ENCODE data around the gene TASL.
"Not testable (repeated sequence)": the region's sequence is repeated elsewhere in the genome, so short reads cannot be mapped to it uniquely, and the experiment has no call there.

Gene TASL

DNA sequence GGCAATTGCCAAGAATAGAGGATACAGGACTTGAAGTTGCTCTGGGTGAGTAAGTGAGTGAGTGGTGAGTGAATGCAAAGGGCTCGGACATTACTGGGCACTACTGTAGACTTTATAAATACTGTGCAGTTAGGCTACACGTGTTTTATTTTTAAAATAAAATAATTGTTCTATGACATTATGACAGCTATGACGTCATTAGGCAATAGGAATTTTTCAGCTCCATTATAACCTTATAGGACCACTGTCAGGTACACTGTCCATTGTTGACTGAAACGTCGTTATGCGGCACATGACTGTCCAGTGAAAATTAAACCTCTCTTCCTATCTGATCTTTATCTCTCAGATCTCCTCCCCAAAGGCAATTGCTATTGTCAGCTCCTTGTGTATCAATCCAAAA is 5.1 kb upstream of the TASL start:
- no peak overlapping the region for H3K27ac ChIP-seq
- DNase-seq (ENCODE audit: low read depth, low spot score): no peak

DNA sequence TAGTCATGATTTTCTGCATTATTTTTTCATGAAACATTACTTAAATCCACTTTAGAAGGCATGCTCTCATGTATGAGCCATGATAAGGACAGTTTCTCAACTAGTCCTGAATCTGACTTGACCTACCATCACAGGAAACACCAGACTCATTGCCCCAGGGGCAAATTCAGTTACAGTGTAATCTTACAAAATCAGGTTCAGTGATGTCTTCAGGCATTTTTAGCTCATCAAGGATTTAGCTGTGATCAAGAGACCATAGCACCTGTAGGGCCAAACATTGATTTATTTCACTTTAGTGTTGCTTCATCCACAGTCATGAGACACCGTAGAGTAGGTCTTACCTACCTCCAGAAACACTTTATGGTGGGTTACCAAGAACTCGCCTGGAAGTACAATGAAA is 3.1 kb upstream of the TASL start:
- no peak for DNase-seq (ENCODE audit: low read depth, low spot score)
- no peak overlapping the region for H3K27ac ChIP-seq

DNA sequence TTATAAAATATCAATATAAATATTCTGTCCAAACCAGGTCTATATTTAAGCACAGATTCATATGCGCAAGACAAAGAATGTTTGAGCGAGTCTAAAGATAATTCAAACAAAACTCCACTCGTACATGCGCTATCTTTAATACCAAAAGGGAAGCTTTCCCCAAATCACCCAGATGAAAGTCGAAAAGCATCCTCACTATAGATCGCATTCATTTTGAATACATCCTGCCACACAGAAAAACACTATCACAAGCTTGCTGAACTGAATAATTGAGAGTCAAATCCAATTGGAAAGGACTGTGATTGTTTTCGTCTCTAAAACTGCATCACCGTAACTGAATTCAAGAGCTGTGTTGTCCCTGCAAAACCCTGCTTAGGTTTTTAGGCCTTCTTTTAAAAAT is 685 bp downstream of the TASL start:
- DNase-seq (ENCODE audit: low read depth, low spot score): no peak
- no peak overlapping the region for H3K27ac ChIP-seq

DNA sequence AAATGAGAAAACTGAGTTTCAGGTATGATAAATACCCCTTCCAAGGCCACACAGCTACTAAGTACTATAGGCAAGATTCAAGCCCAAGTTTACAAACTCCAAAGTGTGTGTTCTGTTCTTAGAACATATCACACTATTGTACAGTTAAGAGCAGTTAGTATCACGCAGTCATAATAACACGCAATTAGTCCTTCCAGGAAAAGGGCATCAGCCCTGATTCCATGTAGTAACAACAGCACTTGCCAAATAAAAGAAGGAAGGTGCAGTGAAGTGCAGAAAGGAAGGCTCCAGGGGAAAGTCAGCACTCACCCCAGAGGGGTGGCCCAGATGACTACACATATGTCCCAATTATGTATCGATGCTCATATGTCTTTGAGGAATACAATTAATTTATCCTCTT is 4.4 kb downstream of the TASL start:
- DNase-seq (ENCODE audit: low read depth, low spot score): no peak

DNA sequence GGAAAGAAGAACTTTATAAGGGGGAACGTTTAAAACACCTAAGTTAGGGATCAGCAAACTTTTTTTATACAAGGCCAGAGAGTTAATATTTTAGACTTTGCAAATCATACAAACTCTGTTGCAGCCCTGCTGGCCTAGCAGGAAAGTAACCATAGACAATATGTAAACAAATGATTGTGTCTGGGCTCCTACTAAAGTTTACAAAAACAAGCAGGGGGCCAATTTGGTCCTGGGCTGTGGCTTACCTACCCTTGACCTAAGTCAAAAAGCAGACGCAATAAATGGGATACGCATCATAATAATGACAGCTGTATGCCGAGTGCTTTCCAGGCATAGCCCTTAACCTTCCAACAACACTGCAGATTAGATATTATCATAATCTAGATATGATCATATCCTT is 4.9 kb downstream of the TASL start:
- DNase-seq (ENCODE audit: low read depth, low spot score): no peak
- H3K27ac ChIP-seq: no peak overlapping the region

More for the DNA sequence above, 4.4 kb downstream of the TASL start:
- H3K27ac ChIP-seq: no peak overlapping the region

DNA sequence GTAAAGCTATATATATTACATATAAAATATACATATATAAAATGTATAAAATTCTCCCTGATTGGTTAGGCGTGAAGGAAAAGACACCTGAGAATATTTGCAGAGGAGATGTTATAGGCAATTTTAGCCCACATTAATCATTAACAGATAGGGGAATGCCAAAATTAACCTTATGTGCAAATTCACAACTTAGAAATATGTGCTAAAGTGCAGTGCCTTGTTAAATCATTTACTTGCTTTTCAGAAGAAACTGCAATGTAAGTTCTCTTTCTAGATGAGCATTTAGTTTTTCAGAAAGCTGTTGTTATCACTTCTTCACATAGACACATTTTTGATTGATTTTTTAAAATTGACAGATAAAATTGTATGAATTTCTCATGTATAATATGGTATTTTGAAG is 5.6 kb downstream of the TASL start:
- no peak overlapping the region for H3K27ac ChIP-seq
- DNase-seq (ENCODE audit: low read depth, low spot score): no peak

DNA sequence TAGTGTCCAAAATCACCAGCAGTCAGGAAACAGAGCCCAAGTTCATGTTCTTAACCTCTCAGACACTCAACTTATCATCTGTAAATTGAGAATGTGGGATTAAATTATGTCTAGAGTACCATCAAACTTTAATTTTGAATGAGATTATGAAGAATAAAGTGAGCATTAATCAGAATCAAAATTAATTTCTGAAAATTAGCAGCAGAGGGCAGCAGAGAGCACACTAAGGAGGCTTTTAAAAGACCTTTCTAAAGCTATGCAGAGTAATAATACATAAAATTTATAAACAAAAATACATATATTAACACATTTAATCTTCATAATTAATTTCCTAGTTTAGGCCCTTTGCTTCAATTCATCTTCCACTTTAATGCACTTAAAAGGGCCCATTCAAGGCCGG is 7.1 kb downstream of the TASL start:
- no peak for DNase-seq (ENCODE audit: low read depth, low spot score)
- no peak overlapping the region for H3K27ac ChIP-seq

DNA sequence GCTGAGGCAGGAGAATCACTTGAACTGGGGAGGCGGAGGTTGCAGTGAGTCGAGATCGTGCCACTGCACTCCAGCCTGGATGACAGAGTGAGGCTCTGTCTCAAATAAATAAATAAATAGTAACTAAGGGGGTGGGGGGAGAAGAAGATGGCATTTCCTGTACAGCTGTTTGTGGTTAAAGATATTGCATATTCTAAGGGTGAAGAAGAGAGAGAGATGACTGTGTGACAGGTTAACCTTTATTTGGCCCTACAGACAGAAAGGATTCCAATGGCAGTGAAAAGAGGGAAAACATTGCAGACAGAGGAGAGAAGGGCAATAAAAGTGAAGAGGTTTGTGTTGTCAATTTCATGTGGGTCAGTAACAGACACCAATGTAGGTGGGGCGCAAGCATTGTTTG is 9.4 kb downstream of the TASL start:
- H3K27ac ChIP-seq: no peak overlapping the region
- no peak for DNase-seq (ENCODE audit: low read depth, low spot score)

DNA sequence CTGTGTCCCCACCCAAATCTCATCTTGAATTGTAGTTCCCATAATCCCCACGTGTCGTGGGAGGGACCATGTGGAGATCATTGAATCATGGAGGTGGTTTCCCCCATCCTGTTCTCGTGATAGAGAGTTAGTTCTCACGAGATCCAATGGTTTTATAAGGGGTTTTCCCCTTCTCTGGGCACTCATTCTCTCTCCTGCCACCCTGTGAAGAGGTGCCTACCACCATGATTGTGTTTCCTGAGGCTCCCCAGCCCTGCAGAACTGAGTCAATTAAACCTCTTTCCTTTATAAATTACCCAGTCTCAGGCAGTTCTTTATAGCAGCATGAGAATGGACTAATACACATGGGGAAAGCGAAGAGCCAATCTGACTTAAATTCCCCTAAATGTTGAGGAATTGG is 14.5 kb downstream of the TASL start:
- H3K27ac ChIP-seq; DNase-seq (ENCODE audit: low read depth, low spot score): not testable (repeated sequence)

DNA sequence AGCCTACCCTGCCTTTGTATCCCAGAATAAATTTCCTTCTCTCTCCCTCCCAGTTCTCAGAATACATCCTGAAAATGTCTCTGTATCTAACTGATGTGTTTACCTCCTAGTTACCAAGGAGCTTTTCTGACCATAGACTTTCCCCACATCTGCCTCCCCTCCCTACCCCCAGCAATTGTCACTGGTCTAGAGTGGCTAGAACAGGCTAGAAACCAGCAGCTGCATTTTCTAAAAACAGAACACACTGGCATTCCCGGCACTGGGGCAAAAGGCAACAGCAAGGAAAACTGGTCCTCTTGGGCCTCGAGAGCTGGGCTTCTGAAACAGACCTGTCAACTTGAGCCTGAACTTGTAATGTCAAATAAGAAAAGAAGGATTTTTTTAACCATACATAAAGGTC is 16.4 kb downstream of the TASL start:
- no peak for DNase-seq (ENCODE audit: low read depth, low spot score)
- no peak overlapping the region for H3K27ac ChIP-seq

DNA sequence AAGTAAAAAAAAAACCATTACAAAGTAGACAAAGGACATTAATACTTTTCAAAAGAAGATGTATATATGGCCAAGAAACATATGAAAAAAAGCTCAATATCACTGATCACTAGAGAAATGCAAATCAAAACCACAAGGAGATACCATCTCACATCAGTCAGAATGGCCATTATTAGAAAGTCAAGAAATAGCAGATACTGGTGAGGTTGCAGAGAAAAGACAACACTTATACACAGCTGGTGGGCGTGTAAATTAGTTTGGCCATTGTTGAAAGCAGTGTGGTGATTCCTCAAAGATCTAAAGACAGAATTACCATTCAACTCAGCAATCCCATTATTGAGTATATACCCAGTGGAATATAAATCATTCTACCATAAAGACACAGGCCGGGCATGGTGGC is 39.3 kb downstream of the TASL start:
- DNase-seq (ENCODE audit: low read depth, low spot score): no peak
- H3K27ac ChIP-seq: no peak overlapping the region

DNA sequence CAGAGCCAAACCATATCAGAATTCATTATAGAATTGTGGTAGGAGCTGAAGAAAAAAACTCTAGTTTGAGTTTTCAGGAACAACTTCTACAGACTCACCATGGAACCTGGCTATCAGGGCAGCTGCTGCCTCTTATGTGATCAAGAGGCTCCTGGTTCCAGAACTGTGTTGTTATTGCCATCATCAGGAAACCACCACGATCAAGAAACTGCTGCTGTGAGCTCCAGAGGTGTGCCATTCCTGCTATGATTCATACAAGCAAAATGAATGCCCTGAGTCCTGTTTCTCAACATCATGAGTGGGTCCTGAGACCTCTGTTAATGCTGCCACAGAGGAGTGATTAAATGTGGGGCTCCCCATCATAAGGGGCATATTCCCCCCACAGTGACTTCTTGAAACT is 43.7 kb downstream of the TASL start:
- DNase-seq (ENCODE audit: low read depth, low spot score): no peak
- no peak overlapping the region for H3K27ac ChIP-seq

DNA sequence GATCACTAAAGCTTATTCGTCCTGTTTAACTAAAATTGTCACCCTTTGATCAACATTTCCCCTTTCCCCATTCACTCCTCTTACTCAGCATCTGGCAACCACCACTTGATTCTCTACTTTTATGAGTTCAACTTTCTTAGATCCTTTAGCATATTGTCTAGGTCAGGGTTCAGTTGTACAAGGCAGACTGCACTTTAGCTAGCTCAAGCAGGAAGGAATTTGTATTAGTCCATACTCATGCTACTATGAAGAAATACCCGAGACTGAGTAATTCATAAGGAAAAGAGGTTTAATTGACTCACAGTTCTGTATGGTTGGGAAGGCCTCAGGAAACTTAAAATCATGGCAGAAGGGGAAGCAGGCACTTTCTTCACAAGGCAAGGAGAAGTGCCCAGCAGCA is 44.3 kb downstream of the TASL start:
- H3K27ac ChIP-seq: no peak overlapping the region
- no peak for DNase-seq (ENCODE audit: low read depth, low spot score)

DNA sequence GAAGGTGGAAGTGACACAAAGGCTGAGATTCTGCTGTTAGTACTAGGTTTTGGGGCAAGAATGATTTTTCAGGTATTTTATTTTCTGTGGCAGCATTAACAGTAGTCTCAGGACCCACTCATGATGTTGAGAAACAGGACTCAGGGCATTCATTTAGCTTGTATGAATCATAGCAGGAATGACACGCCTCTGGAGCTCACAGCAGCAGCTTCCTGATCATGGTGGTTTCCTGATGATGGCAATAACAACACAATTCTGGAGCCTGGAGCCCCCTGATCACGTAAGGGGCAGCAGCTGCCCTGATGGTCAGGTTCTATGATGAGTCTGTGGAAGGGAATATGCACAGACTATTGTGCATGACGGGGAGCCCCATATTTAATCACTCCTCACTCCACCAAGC is 47.0 kb downstream of the TASL start:
- no peak for DNase-seq (ENCODE audit: low read depth, low spot score)
- H3K27ac ChIP-seq: no peak overlapping the region

DNA sequence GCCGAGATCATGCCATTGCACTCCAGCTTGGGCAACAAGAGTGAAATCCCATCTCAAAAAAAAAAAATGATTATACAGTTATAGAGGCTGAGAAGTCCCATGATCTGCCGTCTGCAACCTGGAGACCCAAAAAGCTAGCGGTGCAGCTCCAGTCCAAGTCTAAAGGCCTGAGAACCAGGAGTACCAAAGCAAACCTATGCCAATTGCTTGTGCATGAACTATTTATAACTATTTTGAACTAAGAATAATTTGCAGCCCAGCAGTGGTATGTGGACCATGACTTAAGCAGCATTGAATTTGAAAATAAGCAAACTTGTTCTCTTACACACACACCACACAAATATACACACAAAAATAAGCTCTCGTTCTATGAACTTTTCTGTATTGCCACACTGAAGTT is 51.8 kb downstream of the TASL start:
- no peak overlapping the region for H3K27ac ChIP-seq
- no peak for DNase-seq (ENCODE audit: low read depth, low spot score)

DNA sequence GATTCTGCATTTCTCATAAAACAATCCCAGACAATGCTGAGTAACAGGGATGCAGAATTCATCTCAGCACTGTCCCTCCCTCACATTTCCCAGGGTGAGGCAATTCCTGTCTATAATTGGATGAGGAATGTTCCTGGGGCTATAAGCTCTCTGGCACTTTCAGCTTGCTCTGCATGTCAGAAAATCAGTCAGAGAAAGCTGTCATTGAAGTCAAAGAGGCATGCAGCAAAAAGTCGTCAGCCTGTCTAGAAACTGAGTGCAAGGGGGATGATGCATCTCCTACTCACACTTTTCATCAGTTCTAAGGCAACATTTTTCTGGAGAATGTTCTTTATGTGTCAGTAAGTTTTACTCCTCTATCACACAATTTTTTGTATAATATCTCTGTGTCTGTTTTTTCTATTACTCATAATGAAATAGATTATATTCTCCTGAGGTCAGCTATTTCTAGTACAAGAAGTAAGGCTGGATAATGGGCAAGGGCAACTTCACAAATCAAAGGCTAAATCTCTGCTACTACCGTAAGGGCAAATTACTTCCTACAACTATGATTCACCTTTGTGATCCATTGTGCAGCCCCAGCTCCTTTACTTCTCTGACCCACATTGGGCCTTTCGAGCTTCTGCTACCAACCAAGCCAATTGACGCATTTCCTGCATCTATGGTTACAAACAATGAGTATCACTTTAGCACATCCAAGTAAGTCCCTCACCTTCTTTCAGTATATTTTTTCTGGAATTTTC is 56.0 kb downstream of the TASL start:
- DNase-seq (ENCODE audit: low read depth, low spot score): no peak
- no peak overlapping the region for H3K27ac ChIP-seq

DNA sequence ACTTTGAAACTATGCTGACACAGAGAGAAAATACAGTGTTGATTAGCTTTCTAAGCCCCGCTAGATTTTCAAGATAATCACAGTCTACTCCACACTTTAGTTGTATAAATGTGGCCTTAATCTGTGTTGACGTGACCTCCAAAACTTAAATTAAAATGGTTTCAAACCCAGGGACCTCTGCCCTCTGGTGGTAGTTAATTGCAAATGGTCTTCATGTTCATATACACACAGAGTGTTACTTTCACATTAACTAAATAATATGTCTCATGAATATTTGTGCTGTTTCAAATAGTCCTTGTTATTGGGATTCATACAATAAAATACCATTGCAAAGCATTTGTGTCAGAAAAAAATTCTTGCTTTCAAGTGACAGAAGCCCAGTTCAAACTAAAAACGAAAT is 64.3 kb downstream of the TASL start:
- no peak for DNase-seq (ENCODE audit: low read depth, low spot score)
- H3K27ac ChIP-seq: no peak overlapping the region

Data from epithelial cell of prostate (primary cell).